ENCODE results near the gene SIDT2.

The SIDT2 gene

GRCh38 chr11:117189941-117190544 is 11.5 kb downstream of the SIDT2 start:
- no peak for DNase-seq

GRCh38 chr11:117191680-117192400 is 13.3 kb downstream of the SIDT2 start:
- DNase-seq = no peak

DNA sequence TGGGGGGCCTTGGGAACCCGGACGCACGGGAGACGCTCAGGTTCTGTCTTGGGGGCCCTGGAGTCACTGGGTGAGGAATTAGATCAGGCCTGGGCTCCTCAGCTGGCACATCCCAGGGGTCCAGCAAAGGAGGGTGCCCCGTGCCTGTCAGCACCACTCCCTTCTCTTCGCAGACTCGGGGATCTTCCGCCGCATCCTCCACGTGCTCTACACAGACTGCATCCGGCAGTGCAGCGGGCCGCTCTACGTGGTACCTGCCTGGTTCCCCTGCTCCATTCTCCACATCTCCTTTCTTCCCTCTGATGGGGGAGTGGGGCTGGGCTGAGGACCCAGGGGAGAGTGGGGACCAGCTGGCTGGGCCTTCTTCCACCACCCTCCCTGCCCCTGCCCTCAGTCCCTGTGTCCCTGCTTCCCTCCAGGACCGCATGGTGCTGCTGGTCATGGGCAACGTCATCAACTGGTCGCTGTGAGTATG is 13.9 kb downstream of the SIDT2 start:
- DNase-seq = no peak

DNA sequence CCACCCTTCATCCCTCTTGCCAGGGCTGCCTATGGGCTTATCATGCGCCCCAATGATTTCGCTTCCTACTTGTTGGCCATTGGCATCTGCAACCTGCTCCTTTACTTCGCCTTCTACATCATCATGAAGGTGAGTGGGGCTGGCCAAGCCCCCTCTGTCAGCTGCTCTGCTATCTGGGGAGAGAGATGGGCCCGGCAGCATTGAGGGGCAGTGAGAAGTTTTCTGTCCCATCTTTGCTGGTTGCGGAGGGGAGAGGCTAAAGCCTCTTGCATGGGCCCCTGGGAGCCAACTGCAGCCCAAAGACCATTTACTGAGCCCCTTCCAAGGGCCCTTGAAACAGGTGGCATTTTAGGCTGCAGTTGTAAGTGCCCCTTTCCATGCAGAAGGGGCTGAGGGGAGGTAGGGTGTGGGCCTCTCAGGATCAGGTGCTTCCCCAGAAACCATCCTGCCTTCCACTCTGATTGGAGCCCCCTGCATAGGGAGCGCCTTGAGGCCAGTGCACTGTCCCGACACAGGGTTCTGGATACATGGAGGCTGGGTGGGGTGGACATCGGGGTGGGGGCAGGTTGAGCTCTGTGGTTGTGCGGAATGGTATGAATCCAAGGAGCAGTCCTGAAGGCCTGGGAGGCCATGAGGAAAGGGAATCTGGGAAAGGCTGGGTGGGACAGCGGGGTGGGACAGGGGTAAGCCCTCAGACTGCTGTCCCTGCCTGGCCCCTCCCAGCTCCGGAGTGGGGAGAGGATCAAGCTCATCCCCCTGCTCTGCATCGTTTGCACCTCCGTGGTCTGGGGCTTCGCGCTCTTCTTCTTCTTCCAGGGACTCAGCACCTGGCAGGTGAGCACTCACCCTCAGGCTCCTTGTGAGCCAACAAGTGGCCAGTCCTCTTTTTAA is 14.8 kb downstream of the SIDT2 start:
- no peak for DNase-seq

- DNase-seq = no peak
Measured at GRCh38 chr11:117194267-117194666, 15.7 kb downstream of the SIDT2 start.

DNA sequence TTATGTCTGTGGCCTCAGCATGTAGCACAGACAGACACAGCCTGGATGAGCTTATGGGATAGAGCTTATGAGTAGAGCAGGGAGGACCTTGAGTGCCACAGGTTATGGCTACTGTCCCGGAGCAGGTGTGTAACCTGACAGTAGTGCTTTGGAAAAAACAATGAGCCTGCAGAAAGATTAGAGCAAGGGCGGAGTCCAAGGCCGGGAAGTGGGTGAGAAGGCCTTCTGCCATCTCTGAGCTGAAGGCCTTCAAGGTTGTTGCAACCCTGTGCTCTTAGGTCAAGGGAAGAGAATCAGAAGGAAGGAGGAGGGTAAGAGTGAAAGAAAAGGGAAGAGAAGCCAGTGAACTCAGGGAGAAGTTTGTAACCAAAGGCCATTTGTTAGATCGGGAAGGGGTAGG is 16.7 kb downstream of the SIDT2 start:
- DNase-seq = no peak

- no peak for DNase-seq
Measured at GRCh38 chr11:117195761-117196160, 17.2 kb downstream of the SIDT2 start.

DNA sequence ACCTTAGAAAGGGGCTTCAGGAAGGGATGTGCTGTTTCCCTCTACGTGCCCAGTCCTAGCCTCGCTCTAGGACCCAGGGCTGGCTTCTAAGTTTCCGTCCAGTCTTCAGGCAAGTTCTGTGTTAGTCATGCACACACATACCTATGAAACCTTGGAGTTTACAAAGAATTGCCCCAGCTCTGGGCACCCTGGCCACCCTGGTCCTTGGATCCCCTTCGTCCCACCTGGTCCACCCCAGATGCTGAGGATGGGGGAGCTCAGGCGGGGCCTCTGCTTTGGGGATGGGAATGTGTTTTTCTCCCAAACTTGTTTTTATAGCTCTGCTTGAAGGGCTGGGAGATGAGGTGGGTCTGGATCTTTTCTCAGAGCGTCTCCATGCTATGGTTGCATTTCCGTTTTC is 18.5 kb downstream of the SIDT2 start:
- DNase-seq = no peak

DNA sequence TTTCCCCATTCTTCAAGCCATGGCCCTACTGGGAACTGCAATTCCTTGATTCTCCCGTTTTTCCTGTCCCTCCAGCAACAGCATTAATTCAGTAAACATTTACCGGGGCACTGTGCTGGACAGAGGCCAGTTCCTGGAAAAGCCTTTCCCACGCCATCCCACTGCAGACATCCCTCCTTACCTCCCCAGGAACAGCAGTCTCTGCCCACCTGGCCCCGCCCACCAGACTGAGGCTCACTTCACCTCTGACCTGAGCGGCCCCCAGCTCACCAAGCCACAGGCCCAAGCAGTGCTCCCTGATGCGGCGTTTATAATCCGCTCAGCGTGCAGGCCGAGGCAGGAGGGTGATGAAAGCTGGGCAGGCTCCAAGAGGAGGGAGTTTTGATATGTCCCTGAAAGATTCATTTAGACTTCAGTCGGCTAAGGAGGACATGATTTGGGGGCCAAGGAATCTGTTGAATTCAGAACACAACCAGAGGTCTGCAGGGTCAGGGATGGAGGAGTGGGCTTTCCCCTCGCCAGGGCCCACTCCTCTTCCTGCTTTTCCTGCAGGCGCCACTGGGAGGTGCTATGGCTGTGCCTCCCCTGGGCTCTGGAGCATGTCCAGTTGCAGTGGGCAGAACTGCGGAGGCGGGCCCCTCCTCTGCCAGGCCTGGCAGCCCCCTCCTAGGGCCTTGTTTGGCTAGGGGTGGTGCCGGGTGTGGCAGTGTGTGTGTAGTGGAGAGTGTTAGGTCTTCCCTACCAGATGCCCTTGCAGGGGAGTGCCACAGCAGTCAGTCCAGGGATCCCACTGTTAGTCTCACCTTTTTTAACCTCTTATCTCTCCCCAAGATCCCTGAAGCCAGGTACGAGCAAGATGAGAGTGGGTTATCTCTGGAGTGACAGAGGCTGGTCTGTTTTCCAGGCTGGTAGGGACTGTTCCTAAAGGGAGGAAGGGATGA is 19.2 kb downstream of the SIDT2 start:
- DNase-seq = no peak

DNA sequence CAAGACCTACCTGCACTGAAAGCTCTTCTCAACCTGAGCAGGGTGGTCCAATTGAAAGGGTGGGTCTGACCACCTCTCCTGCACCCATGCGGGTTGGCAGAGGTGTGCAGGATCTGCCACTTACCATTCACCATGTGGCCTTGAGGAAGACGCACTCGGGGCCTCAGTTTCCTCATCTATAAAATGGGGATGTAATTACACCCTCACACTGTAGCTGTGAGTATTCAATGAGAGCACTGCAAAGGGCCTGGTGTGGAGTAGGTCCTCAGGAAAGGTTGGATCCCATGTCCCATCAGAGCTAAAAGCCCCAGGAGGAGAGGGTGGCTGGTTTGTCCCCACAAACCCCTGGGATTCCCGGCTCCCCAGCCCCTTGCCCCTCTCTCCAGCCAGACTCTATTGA is 20.1 kb downstream of the SIDT2 start:
- no peak for DNase-seq

DNA sequence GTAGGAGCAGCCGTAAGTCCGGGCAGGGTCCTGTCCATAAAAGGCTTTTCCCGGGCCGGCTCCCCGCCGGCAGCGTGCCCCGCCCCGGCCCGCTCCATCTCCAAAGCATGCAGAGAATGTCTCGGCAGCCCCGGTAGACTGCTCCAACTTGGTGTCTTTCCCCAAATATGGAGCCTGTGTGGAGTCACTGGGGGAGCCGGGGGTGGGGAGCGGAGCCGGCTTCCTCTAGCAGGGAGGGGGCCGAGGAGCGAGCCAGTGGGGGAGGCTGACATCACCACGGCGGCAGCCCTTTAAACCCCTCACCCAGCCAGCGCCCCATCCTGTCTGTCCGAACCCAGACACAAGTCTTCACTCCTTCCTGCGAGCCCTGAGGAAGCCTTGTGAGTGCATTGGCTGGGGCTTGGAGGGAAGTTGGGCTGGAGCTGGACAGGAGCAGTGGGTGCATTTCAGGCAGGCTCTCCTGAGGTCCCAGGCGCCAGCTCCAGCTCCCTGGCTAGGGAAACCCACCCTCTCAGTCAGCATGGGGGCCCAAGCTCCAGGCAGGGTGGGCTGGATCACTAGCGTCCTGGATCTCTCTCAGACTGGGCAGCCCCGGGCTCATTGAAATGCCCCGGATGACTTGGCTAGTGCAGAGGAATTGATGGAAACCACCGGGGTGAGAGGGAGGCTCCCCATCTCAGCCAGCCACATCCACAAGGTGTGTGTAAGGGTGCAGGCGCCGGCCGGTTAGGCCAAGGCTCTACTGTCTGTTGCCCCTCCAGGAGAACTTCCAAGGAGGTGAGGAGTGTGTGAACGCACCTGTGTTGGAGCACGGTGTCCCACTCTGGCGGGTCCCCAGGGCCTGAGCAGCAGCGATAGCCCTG is 20.7 kb downstream of the SIDT2 start, which contains the start of gene TAGLN:
Gene TAGLN, plus strand, starts transcription at position 318 of the 863 bp plus-strand sequence. CDS start 3,644 bp downstream, outside the sequence.
- DNase-seq = peak; percentile 88

DNA sequence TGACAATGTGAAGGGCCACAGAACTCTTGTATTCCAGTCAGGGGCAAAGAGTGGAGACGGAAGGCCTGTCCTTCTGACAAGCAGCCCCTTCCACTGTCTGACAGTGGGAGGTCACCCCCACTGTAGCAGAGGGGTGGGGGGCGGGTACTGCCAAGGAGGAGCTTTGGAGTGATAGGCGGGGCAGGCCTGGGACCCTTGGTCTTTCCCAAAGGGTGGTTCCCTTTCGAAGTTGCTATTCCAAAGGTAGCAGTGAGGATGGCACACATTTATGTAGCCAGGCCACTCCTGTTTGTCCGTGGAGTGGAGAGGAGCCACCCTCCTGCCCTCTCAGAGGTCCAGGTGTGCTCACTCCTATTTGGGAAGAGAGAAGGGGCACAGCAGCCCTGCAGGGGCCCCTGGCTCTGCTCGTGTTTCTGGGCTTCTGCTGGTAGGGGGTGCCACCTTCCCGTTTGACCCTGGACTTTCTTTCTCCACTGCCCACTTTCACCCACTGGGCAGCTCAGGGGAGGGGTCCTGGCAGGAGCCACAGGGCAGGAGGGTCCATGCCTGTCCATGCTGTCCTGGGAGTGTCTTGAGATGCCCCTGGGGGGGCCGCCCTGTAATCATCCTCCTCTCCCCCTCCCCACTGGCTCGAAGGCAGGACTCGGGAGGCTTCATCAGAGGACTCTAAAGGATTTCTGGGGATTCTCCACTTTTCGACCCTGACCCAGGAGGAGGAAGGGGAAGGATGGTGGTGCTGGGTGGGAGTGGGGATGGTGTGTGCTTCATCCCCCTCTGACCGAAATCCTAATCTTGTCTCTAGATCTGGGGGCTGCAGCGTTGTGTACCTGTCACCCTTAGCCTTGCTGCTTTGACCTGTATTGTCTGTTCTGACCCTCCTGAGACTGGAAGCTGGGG is 21.6 kb downstream of the SIDT2 start:
- no peak for DNase-seq

- no peak for DNase-seq
Measured at GRCh38 chr11:117200813-117201657, 22.5 kb downstream of the SIDT2 start.

GRCh38 chr11:117201658-117202305 is 23.2 kb downstream of the SIDT2 start:
- no peak for DNase-seq

DNA sequence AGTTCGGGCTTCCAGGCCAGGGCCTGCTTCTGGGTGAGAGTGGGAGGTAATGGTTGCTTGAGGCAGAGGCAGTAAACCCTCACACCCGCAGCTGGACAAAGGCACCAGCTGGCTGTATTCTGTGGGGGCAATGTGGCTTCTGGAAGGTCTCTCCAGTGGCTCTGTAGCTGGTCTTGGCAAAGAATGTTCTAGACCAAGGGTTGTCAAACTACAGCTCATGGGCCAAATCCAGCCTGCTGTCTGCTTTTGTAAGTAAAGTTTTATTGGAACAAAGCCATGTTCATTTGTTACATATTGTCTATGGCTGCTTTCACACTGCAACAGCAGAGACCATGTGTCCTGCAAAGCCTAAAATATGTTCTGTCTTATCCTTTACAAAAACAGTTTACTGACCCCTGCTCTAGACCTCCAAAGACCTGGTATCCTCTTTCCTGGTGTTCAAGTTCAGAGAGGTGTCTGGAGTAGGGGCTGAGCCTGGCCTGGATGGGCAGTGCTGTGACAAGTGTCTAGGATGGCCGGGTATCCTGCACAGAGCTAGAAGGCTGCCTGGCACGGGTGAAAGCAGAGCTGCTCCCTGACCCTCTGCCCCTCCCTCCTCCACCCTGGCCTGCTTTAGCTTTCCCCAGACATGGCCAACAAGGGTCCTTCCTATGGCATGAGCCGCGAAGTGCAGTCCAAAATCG is 24.0 kb downstream of the SIDT2 start:
- no peak for DNase-seq

DNA sequence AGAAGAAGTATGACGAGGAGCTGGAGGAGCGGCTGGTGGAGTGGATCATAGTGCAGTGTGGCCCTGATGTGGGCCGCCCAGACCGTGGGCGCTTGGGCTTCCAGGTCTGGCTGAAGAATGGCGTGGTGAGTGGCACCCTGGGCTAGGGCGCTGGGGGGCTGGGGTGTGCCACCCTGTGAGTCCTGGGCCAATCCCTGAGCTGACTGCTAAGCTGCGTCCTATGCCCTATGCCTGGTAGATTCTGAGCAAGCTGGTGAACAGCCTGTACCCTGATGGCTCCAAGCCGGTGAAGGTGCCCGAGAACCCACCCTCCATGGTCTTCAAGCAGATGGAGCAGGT is 24.5 kb downstream of the SIDT2 start:
- DNase-seq = no peak

- DNase-seq = no peak
Measured at GRCh38 chr11:117204283-117205080, 25.9 kb downstream of the SIDT2 start.

Data from 8988T (cell line).